Neural cell (in vitro differentiated cells): ENCODE results near the gene GSTCD. TPM values are rescaled to one million over a fixed set of nuclear protein-coding genes. Genes with fewer than 3 reads are reported as not detected.

Experiments used
- H2AFZ ChIP-seq: fragments of 200-600, 300-800 bp; sonication (generic), shearing (Covaris generic); 2 replicates; pipeline ENCODE4 v1.6.0; 2014; ENCODE audit warnings: low read depth, mild to moderate bottlenecking, antibody characterized with exemption, low read length, moderate library complexity
- H3F3A ChIP-seq: fragments of 200-600 bp; shearing (Covaris generic); 2 replicates; pipeline ENCODE4 v1.6.1; 2016; ENCODE audit warnings: mild to moderate bottlenecking, moderate library complexity, mixed read lengths, antibody characterized with exemption, low read length; ENCODE audit not compliant: insufficient read depth, poor library complexity, severe bottlenecking
- H3K27ac ChIP-seq: fragments of 200-600, 300-800 bp; sonication (generic), shearing (Covaris generic); 2 replicates; pipeline ENCODE4 v1.5.1; 2014; ENCODE audit warnings: mild to moderate bottlenecking, low read length, moderate library complexity
- H3K27me3 ChIP-seq: fragments of 300-800, 200-600 bp; sonication (generic), shearing (Covaris generic); 2 replicates; pipeline ENCODE4 v1.6.0; 2014; ENCODE audit warnings: mild to moderate bottlenecking, low read depth, low read length, moderate library complexity; ENCODE audit not compliant: insufficient read depth
- H3K36me3 ChIP-seq: fragments of 300-800, 200-600 bp; sonication (generic), shearing (Covaris generic); 2 replicates; pipeline ENCODE4 v1.5.1; 2014; ENCODE audit warnings: mild to moderate bottlenecking, antibody characterized with exemption, low read length, moderate library complexity; ENCODE audit not compliant: insufficient read depth
- H3K4me2 ChIP-seq: fragments of 300-800, 200-600 bp; sonication (generic), shearing (Covaris generic); 2 replicates; pipeline ENCODE4 v1.6.0; 2014; ENCODE audit warnings: mild to moderate bottlenecking, low read length
- H3K4me3 ChIP-seq: fragments of 300-800, 200-600 bp; sonication (generic), shearing (Covaris generic); 2 replicates; pipeline ENCODE4 v1.5.1; 2014; ENCODE audit warnings: mild to moderate bottlenecking, low read length, moderate library complexity
- H3K79me2 ChIP-seq: fragments of 200-600 bp; shearing (Covaris generic); replicated peaks from 2 replicates; pipeline ENCODE4 v1.6.0; 2014; ENCODE audit warnings: mild to moderate bottlenecking, low read length, moderate library complexity; ENCODE audit not compliant: insufficient read depth
- H3K9ac ChIP-seq: fragments of 300-800, 200-600 bp; sonication (generic), shearing (Covaris generic); 2 replicates; pipeline ENCODE4 v1.6.1; 2016; ENCODE audit warnings: mild to moderate bottlenecking, low read length, mixed read lengths
- H3K9me2 ChIP-seq: fragments of 200-600 bp; shearing (Covaris generic); 2 replicates; pipeline ENCODE4 v1.6.1; 2016; ENCODE audit warnings: mild to moderate bottlenecking, low read length, mixed read lengths; ENCODE audit not compliant: insufficient read depth
- H3K9me3 ChIP-seq: fragments of 200-600, 300-800 bp; sonication (generic), shearing (Covaris generic); 2 replicates; pipeline ENCODE4 v1.6.1; 2016; ENCODE audit warnings: mild to moderate bottlenecking, mixed run types, low read length, moderate library complexity, mixed read lengths
- H4K20me1 ChIP-seq: fragments of 200-600 bp; shearing (Covaris generic); 2 replicates; pipeline ENCODE4 v1.6.1; 2016; ENCODE audit warnings: mild to moderate bottlenecking, mixed run types; ENCODE audit not compliant: insufficient read depth
- EP300 ChIP-seq: fragments of 450-650 bp; conservative IDR thresholded peaks from 2 replicates; pipeline ENCODE4 v1.6.1; 2014; ENCODE audit warnings: antibody characterized with exemption, mild to moderate bottlenecking, moderate library complexity; ENCODE audit not compliant: poor library complexity, severe bottlenecking
- EZH2 ChIP-seq: fragments of 200-600, 300-800 bp; shearing (Covaris generic), sonication (generic); IDR thresholded peaks from 2 replicates; pipeline ENCODE4 v1.6.1; 2014; ENCODE audit warnings: antibody characterized with exemption, low read length, borderline replicate concordance, mild to moderate bottlenecking; ENCODE audit not compliant: insufficient read depth, poor library complexity, severe bottlenecking
- MXI1 ChIP-seq: fragments of 450-650 bp; conservative IDR thresholded peaks from 2 replicates; pipeline ENCODE4 v1.6.1; 2014; ENCODE audit warnings: antibody characterized with exemption, mild to moderate bottlenecking; ENCODE audit not compliant: poor library complexity, severe bottlenecking
- POLR2AphosphoS5 ChIP-seq: IDR thresholded peaks from 2 replicates; pipeline ENCODE4 v1.6.1; 2012
- RAD21 ChIP-seq: fragments of 450-650 bp; conservative IDR thresholded peaks from 2 replicates; pipeline ENCODE4 v1.6.1; 2014; ENCODE audit warnings: antibody characterized with exemption, mild to moderate bottlenecking, moderate library complexity
- REST ChIP-seq: IDR thresholded peaks from 2 replicates; pipeline ENCODE4 v1.6.1; 2012; ENCODE audit warnings: borderline replicate concordance
- SMC3 ChIP-seq: fragments of 450-650 bp; conservative IDR thresholded peaks from 2 replicates; pipeline ENCODE4 v1.6.1; 2014; ENCODE audit warnings: antibody characterized with exemption, mild to moderate bottlenecking, moderate library complexity; ENCODE audit not compliant: poor library complexity
- TAF1 ChIP-seq: IDR thresholded peaks from 2 replicates; pipeline ENCODE4 v1.6.1; 2012; ENCODE audit warnings: low read depth
- polyA plus RNA-seq: library from polyadenylated mRNA; depleted of rRNA; stranded (reverse); fragments of >200 nt; gene quantifications from 2 replicates; pipeline ENCODE4 v1.2.3, GENCODE V29; 2014
- TF ChIP-seq, protein P1 (sequence below): fragments of 450-650 bp; IDR thresholded peaks from 2 replicates; pipeline ENCODE4 v1.5.1; 2014; ENCODE audit warnings: antibody characterized with exemption, mild to moderate bottlenecking, moderate library complexity; ENCODE audit not compliant: poor library complexity, severe bottlenecking

Gene GSTCD
- polyA plus RNA-seq, 1 donor from 2014 or later, result 15.1 TPM

GRCh38 chr4:105785792-105786191 is 77.2 kb downstream of the GSTCD start:
- TF ChIP-seq MXI1, result no peak
- TF ChIP-seq EZH2, result no peak
- TF ChIP-seq RAD21, result no peak
- no peak for TF ChIP-seq TAF1
- TF ChIP-seq REST, result no peak
- TF ChIP-seq POLR2AphosphoS5, result no peak
- TF ChIP-seq, protein P1, sequence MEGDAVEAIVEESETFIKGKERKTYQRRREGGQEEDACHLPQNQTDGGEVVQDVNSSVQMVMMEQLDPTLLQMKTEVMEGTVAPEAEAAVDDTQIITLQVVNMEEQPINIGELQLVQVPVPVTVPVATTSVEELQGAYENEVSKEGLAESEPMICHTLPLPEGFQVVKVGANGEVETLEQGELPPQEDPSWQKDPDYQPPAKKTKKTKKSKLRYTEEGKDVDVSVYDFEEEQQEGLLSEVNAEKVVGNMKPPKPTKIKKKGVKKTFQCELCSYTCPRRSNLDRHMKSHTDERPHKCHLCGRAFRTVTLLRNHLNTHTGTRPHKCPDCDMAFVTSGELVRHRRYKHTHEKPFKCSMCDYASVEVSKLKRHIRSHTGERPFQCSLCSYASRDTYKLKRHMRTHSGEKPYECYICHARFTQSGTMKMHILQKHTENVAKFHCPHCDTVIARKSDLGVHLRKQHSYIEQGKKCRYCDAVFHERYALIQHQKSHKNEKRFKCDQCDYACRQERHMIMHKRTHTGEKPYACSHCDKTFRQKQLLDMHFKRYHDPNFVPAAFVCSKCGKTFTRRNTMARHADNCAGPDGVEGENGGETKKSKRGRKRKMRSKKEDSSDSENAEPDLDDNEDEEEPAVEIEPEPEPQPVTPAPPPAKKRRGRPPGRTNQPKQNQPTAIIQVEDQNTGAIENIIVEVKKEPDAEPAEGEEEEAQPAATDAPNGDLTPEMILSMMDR, result no peak
- no peak for TF ChIP-seq EP300
- no peak for TF ChIP-seq SMC3
- Histone ChIP-seq H2AFZ (no peak overlapping the region), H3K79me2 (no peaks in the 10 kb centered on the region), H3K27me3 (no peaks in the 10 kb centered on the region), H3K9me3 (no peaks in the 10 kb centered on the region), H3K9ac (no peak overlapping the region), H3K27ac (no peak overlapping the region), H3K4me2 (no peak overlapping the region), H4K20me1 (no peaks in the 10 kb centered on the region), H3K36me3 (no peaks in the 10 kb centered on the region), H3K4me3 (no peak overlapping the region), H3K9me2 (no peaks in the 10 kb centered on the region), H3F3A (no peaks in the 10 kb centered on the region)

DNA sequence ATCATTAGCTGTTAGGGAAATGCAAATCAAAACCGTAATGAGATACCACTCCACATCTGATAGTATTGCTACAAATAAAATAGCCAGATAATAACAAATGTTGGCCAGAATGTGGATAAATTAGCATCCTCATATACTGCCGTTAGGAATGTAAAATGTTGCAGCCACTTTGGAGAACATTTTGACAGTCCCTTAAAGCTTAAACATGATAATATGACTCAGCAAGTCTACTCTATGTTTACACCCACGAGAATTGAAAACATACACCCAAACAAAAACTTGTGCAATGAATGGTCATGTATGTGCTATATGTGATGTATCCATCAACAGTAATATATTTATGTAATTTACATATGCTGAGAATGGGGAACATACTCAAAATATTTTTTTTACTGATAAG is 78.2 kb downstream of the GSTCD start:
- Histone ChIP-seq H3K27me3 (no peaks in the 10 kb centered on the region), H3K4me3 (no peak overlapping the region), H3K9ac (no peak overlapping the region), H3K36me3 (no peaks in the 10 kb centered on the region), H4K20me1 (no peaks in the 10 kb centered on the region), H3K9me2 (no peaks in the 10 kb centered on the region), H3F3A (no peaks in the 10 kb centered on the region), H2AFZ (no peak overlapping the region), H3K9me3 (no peaks in the 10 kb centered on the region), H3K79me2 (no peaks in the 10 kb centered on the region), H3K4me2 (no peak overlapping the region), H3K27ac (no peak overlapping the region)
- TF ChIP-seq REST, result no peak
- TF ChIP-seq, protein P1, result no peak
- TF ChIP-seq RAD21, result no peak
- TF ChIP-seq TAF1, result no peak
- TF ChIP-seq MXI1, result no peak
- TF ChIP-seq SMC3, result no peak
- no peak for TF ChIP-seq EZH2
- TF ChIP-seq POLR2AphosphoS5, result no peak
- no peak for TF ChIP-seq EP300
